HG02610 (cell line): ENCODE data around the gene TUBGCP6.
A peak's percentile ranks its signal among the peaks of the same experiment; 100 is the strongest.
"Not testable (repeated sequence)": the region's sequence is repeated elsewhere in the genome, so short reads cannot be mapped to it uniquely, and the experiment has no call there.

ENCODE experiments used
- ATAC-seq: cut with Tn5 transposase; IDR thresholded peaks from one replicate; pipeline ENCODE4 v1.9.1; 2021; ENCODE audit warnings: mild to moderate bottlenecking, moderate library complexity; ENCODE audit not compliant: unreplicated experiment

TUBGCP6 gene

DNA sequence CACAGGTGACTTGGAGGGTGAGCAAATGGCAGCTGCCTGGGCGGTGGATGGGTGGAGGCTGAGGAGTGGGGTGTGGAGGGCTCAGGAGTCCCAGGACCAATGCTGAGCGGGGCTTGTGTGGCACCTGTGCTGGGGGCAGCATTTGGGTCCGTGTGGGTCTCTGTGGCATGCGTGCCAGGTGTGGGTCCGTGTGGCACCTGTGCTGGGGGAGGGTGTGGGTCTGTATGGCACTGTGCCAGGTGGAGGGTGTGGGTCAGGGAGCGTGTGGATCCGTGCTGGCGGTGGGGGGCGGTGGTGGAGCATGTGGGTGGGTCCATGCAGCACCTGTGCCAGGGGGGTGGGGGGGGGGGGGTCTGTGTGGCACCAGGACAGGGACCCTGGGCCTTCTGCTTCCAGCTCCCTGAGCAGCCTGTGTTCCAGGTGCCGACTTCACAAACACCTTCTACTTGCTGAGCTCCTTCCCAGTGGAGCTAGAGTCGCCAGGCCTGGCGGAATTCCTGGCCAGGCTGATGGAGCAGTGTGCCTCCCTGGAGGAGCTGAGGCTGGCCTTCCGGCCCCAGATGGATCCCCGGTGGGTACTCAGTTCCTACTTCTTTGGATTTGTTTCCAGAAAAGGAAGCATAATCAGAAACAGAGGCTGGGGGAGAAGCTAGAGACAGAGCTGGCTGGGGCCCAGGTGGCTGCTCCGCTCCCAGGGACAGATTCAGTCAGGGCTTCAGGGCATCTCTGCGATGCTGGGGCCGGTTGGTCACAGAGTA lies 29.3 kb downstream of the TUBGCP6 start:
- ATAC-seq = no peak

DNA sequence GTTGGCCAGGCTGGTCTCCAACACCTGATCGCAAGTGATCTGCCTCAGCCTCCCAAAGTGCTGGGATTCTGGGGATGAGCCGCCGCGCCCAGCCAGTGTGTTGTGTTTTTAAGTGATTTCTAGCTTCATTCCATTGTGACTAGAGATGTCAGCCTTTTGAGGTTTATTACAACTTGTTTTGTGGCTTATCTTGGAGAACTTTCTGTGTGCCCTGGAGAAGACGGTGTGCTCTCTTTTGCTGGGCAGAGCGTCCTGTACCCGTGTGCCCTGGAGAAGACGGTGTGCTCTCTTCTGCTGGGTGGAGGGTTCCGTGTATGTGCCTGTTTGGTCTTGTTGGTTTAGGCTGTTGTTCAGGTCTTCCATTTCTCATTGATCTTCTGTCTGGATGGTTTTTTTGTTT lies 31.6 kb downstream of the TUBGCP6 start:
- ATAC-seq = no peak

DNA sequence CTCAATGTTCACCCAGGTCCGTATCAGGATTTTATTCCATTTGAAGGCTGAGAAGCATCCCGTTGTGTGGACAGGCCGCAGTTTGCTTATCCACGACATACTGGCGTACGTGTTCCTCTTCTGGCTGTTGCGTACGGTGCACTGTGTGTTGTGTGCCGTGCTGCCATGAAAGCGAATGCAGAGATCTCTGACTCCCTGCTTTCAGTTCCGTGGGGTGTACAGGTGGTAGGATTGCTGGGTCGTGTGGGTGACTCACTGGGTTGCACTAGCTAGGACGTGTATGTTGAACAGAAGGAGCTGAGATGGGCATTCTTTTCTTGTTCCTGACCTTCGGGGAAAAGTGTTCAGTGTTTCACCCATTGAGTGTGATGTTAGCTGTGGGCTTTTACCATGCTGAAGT lies 33.7 kb downstream of the TUBGCP6 start:
- no peak for ATAC-seq

DNA sequence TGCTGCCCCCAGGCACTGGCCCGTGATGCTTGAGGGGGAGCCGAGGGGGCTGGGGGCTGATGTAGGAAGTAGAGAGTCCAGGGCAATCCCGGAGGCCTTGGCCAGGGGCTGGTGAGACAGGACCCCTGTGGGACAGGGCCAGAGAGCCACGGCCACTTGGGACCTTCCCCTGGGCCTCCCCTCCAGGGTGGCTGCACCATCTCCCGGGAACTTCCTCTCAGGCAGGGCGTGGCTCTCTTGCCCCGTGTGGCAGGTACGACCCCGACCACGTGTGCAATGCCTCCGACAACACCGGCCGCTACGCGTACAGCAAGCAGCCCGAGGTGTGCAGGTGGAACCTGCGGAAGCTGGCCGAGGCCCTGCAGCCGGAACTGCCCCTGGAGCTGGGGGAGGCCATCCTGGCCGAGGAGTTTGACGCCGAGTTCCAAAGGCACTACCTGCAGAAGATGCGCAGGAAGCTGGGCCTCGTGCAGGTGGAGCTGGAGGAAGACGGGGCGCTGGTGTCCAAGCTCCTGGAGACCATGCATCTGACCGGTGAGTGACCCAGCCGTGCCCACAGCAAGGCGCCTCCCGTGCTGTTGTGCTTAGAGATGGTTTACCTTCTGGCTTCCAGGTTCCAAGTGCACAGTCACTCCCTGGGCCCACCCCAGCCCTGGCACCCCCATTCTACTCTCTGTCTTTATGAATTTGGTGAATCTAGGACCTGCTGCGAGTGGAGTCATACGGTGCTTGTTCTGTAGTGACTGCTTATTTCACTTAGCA lies 34.3 kb downstream of the TUBGCP6 start:
- ATAC-seq = no peak

GRCh38 chr22:50209893-50210292 lies 34.9 kb downstream of the TUBGCP6 start:
- no peak for ATAC-seq

GRCh38 chr22:50208939-50209892 lies 35.6 kb downstream of the TUBGCP6 start:
- no peak for ATAC-seq

GRCh38 chr22:50208430-50208938 lies 36.3 kb downstream of the TUBGCP6 start:
- no peak for ATAC-seq

DNA sequence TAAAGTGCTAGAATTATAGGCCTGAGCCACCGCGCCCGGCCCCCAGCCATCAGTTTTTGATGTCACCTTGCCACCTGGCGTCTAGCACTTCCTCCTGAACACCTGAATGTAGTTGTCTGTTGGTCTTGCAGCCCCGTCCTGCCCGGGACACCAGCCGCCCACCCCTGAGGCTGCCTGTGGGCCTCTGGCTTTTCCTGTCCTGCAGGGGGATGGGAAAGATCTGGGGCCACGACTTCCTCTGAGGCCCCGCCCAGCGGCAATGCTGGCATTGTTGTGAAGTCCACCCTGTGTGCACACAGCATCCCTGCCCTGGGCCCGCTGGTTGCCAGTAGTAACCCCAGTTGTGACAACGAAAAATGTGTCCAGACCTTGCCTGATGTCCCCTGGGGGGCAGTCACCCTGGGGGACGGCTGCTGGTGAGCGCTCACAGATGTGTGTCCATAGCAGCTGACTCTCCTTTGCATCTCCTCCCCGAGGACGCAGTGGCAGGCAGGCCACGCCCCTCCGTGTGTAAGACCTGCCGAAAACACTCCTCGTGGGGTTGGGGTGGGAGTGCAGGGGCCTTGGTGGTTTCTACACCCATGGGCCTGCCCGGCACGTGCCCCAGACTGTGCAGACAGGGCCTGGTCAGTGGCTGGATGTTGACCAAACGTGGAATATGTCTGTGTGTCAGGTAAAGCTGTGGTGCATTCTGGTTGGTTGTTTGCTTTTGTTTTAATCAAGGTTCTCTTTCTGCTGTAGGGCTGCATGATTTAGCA lies 37.3 kb downstream of the TUBGCP6 start:
- no peak for ATAC-seq

GRCh38 chr22:50206599-50206998 lies 38.2 kb downstream of the TUBGCP6 start:
- ATAC-seq = no peak

DNA sequence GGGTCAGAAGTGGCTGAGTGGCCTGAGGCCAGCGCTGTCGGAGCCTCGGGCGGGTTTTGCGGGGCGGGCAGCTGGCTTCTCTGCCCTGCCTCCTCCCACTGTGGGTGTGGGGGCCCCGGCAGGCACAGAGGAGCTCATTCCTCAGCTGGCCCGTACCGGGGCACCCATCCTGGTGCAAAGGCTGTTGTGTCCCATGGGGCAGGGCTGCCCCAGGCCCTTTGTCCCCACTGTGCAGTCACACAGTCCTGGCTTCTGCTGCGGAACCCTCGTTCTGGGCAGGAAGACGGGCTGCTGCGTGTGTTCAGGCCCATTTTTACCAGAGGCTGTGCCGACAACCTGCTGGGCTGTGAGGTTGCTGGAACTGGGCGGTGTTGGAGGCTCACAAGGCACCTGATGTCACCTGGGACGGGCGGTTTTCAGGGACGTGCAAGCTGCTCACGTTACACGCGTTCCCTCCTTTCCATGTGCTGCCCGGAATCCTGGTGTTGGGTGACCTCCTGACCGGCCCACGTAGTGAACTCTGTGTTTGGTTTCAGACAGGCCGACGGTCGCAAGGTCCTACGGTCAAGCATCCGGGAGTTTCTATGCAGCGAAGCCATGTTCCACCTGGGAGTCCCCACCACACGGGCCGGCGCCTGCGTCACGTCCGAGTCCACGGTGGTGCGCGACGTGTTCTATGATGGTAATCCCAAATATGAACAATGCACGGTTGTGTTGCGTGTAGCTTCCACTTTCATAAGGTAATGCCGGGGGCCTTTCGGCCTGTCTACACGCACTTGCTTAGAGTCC lies 38.8 kb downstream of the TUBGCP6 start:
- ATAC-seq = no peak

DNA sequence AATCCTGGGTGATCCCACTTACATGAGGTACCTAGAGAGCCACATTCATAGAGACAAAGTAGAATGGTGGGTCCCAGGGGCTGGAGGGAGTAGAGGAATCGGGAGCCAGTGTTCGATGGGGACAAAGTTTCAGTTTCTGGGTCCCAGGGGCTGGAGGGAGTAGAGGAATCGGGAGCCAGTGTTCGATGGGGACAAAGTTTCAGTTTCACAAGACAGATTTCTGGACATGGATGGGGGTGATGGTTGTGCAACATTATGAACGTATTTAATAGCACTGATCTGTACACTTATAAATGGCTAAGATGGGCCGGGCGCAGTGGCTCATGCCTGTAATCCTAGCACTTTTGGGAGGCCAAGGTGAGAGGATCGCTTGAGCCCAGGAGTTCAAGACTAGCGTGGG lies 39.8 kb downstream of the TUBGCP6 start:
- ATAC-seq = not testable (repeated sequence)

DNA sequence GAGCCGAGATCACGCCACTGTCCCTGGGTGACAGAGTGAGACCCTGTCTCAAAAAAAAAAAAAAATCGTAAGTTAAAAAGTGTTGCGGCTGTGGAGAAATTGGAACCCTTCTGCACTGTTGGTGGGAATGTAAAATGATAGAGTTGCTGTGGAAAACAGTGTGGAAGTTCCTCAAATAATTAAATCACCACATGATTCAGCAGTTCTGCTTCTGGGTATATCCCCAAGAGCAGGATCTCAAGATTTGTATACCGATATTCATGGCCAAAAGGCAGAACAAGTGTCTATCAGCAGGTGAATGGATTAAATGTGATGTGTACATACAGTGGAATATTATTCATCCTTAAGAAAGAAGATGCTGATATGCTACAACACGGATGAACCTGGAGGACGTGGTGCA lies 40.3 kb downstream of the TUBGCP6 start:
- no peak for ATAC-seq

GRCh38 chr22:50203288-50203687 lies 41.5 kb downstream of the TUBGCP6 start:
- no peak for ATAC-seq

DNA sequence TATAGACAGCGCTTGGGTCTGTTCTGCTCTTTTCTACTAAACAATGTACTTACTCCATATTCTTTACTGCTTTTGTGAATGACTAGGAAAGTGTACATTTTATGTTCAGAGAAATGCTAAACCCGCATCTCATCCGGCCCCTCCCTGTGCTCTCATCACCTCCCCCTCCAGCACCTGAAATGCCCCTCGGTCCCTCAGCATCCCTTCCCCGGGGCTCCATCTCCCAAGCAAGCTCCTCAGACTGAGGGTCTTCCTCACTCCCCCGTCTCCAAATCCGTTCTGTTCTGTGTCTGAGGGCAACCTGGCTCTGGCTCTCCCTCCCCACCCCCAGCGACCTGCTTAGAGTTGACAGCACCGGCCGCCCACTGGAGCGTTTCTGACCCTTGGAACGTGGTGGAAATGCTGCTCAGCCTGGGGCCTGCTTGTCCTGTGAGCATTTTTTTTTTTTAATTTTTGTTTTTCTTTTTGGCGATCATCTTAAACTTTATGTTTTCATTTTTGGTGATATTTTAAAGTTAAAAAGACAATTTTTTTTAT lies 42.6 kb downstream of the TUBGCP6 start:
- no peak for ATAC-seq

GRCh38 chr22:50201191-50202129 lies 43.4 kb downstream of the TUBGCP6 start:
- peak; percentile 22 for ATAC-seq

DNA sequence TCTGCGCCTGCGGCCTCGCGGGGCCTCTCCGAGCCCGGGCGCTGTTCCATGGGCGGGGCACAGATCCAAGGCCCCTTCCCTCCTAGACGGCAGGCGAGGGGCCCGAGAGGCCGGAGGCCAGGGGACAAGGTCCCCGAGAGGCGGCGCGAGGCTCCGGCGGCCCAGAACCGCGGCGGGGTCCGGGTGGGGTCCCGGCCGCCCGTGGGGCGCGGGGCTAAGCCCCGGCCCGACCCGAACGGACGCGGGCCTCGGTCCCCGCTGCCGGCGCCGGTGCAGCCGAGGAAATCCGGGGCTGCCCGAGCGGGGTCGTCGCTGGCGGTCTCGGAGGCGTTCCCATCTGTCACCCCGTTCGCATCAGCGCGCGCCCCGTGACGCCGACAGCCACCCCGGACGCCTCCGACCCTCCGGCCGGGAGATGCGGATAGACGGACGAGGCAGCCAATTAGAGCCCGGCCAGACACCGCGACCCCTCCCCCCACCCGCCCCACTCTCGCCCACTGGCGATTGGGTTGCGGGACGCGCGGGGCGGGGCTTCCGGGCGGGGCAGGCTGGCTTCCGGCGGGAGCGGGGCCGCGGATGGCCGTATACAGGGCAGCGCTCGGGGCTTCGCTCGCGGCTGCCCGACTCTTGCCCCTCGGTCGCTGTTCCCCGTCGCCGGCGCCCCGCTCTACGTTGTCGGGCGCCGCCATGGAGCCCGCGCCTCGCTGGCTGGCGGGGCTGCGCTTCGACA lies 44.2 kb downstream of the TUBGCP6 start, which contains the start of gene SELENOO:
SELENOO (plus strand) TSS at position 551 of the 730 bp plus-strand sequence; CDS start at position 577, 26 bp downstream.
- peak; percentile 68 for ATAC-seq

DNA sequence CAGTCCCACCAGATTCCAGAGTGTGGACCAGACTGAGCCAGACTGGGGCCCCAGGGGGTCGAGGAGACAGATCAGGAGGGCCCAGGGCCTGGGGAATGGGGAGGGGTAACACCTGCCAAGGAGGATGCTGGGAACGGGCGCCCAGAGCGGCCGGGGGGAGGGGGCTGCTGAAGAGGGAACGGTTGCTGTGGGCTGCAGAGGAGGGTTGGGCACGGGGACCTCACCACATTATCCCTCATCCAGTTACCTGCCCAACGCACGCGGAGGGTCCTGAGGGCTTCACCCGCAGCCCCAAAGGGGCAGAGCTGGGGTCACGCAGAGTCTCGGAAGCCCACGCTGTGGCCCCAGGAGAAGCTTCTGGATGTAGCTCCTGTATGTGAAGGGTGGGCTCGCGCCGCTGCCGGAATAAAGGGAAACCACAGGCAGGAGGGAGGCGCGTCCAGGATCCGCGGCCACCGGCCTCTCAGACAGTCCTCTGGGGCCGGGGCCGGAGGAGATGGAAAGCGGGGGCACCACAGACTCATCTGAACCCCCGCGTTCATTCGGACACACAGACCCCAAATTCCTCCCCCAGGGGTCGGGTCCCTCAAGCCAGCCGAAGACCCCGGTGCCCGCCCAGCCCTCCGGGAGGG lies 44.9 kb downstream of the TUBGCP6 start:
- ATAC-seq = no peak
